Measurements from ENCODE around the gene SH3RF3.

SH3RF3 gene

DNA sequence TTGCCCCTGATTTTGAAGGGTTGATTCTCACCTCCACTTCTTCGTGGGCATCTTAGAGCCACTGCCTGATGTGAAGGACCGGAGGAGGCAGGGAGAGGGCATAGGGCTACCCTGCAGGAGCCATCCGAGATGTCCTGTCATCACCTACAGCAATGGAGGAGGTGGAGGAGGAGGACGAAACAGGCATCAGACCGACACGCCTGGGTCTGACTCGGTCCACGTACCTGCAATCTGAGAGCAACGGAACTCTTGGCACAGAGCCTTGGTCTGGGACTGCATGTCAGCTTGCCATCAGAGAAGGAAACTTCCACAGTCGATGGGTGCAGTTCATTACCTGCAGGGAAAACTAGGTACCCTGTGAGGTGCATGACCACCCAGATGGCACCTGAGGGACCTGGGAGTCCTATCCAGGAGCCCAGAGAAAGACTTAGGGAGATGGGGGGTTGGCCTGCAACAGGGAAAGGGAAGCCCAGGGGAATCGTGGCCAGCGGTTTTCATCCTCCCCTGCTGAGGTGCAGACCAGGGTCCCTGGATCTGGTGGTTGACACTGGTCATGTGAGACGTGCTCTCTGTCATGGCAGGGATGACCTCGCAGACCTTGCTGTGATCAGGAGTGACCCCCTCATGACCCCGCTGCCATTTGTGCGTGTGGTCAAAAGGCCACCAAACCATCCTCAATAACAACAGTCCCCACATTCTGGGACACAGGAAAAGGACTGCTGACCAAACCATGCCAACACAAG, 293.9 kb downstream of the SH3RF3 start:
- TF ChIP-seq, protein P1, sequence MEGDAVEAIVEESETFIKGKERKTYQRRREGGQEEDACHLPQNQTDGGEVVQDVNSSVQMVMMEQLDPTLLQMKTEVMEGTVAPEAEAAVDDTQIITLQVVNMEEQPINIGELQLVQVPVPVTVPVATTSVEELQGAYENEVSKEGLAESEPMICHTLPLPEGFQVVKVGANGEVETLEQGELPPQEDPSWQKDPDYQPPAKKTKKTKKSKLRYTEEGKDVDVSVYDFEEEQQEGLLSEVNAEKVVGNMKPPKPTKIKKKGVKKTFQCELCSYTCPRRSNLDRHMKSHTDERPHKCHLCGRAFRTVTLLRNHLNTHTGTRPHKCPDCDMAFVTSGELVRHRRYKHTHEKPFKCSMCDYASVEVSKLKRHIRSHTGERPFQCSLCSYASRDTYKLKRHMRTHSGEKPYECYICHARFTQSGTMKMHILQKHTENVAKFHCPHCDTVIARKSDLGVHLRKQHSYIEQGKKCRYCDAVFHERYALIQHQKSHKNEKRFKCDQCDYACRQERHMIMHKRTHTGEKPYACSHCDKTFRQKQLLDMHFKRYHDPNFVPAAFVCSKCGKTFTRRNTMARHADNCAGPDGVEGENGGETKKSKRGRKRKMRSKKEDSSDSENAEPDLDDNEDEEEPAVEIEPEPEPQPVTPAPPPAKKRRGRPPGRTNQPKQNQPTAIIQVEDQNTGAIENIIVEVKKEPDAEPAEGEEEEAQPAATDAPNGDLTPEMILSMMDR (IDR thresholded peaks at IDR 0.05; ENCODE audit: low read depth, low read length): no peak
- no peak for DNase-seq (ENCODE audit: extremely low read depth, low read depth)

DNA sequence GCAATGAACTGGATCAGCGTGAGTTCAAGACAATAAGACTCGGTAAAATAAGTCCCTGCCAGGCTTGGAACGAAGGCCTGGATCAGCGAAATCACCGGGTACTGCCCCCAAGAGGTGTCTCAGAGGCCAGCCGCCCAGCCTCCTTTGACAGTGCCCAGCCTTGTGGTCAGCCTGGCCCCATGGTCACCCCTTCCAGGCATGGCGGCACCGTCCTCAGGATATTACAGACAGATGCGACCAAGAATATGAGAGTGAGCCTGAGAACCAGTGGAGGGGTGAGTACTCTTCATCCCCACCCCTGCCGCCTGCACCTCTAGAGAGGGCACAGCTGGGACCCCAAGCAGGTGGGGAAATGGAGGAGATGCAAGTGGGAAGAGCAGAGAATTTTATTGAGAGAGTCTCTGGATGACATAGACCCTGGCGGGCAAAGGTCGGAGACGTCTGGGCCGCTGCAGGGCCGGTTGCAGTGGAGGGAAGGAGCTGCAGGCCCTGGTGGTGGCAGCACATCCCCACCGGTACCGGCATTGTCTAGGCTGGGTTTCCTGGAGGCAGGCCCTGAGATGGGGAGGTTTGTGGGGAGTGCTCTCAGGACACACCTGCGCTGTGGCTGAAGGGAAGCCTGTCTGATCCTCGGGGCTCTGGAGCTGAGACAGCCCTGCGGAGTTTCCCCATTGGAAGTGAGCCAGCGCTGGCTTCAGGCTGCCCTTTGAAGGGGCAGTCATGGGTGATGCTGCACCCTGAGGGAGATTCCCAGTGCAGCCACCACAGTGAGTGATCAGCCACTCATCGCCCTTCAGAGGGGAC, 294.8 kb downstream of the SH3RF3 start:
- DNase-seq (ENCODE audit: extremely low read depth, low read depth): no peak
- TF ChIP-seq, protein P1 (IDR thresholded peaks at IDR 0.05; ENCODE audit: low read depth, low read length): no peak

DNA sequence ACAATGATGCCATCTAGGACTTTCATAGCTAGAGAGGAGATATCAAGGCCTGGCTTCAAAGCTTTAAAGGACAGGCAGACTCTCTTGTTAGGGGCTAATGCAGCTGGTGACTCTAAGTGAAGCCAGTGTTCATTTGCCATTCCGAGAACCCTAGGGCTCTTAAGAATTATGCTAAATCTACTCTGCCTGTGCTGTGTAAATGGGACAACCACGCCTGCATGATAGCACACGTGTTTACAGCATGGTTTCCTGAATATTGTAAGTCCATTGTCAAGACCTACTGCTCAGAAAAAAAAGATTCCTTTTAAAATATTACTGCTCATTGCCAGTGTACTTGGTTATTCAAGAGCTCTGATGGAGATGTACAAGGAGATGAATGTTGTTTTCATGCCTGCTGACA, 296.4 kb downstream of the SH3RF3 start:
- TF ChIP-seq, protein P1 (IDR thresholded peaks at IDR 0.05; ENCODE audit: low read depth, low read length): no peak
- DNase-seq (ENCODE audit: extremely low read depth, low read depth): no peak

DNA sequence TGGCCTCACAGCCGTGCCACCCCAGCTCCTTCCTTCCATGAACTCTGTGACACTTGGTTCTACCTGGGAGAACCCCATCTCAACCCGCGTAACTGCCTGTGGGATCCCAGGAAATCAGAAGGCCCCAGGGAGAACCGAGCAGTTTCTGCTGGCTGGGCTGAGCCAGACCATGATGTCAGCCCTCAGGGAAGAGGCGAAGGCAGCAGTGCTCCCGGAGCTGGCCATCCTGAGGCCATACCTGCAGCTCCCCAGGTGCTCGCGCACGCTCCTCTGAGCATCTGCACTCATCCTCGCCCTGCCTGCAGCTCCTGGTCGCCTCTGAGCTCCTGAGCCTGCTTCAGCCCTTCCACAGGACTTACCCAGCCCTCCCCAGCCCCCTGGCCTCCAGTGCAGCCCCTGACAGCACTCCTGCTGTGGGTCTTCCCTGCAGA, 298.7 kb downstream of the SH3RF3 start:
- DNase-seq (ENCODE audit: extremely low read depth, low read depth): no peak
- TF ChIP-seq, protein P1 (IDR thresholded peaks at IDR 0.05; ENCODE audit: low read depth, low read length): no peak

DNA sequence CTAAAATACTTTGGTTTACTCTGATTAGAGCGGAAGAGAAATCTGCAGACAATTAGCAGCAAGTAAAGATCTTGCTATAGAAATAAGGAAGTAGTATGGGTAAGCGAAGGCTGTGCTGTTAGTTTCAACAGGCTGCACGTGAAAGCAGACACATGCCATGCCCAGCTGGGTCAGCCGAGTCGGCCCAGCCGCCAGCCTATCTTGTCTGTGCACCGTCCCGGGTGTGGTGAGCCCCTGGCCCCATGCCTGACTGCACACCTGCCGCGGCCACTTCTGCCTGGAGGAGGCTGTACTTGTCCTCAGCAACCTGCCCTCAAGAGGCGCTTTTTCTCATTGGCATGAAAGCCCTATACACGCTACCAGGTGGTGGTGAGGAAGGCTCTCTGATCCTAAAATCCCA, 299.3 kb downstream of the SH3RF3 start:
- TF ChIP-seq, protein P1 (IDR thresholded peaks at IDR 0.05; ENCODE audit: low read depth, low read length): no peak
- DNase-seq (ENCODE audit: extremely low read depth, low read depth): no peak

DNA sequence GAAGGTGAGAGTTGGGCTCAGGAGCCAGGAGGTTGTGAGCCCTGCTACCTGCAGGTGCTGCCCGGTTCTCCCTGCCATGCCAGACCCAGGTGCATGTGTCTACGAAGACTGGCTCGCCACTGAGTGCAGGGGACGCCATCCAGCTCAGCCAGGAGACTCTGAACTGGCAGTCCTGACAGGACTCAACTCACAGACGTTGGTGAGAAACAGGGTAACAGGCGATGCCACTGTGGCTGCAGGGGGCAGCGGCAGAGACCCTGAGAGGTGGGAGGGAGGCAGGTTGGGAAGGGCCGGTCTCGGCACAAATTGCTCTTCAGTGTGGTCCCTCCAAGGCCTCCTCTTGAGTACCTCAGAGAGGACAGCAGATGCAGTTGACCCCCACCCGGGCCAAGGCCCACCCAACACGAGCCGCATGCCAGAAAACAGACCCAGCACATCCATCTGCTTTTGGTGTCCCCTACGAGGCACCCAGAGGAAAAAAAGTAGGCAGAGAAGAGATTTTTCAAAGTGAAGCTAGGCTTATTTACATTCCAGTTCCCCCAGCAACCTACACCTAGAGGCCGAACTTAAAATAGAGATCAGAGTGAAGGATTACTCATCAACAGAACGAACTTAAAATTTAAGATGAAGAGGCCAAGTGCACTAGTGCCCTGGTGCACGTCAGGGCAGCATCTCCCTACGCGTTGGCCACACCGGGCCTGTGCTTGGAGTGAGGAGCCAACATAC, 300.0 kb downstream of the SH3RF3 start:
- DNase-seq (ENCODE audit: extremely low read depth, low read depth): no peak
- TF ChIP-seq, protein P1 (IDR thresholded peaks at IDR 0.05; ENCODE audit: low read depth, low read length): no peak

Measured in AG09319 (cell line).